ENCODE measurements around the gene TNS1.

TNS1 gene

DNA sequence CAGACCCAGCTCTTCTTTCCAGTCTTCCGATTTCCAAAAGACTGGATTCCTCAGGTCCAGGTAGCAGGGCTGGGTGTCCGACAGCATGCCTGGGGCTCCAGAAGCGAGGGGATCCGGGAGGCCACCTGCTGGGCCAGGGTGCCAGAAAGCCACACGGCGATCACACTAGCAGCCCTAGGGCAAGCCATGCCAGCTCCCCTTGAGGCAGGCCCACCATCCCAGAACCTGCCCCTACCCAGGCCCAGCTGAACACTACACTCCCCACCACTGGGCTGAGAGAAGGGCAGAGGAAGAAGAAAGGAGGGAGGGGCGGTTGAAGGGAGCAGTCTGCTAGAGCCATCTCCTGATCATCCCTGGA, 163.1 kb downstream of the TNS1 start:
- Histone ChIP-seq H3K79me2 (ENCODE audit: insufficient read depth, low read depth) (no peaks in the 10 kb centered on the region), H4K20me1 (ENCODE audit: insufficient read depth) (no peaks in the 10 kb centered on the region), H3K9ac (no peak overlapping the region), H3K27ac (no peak overlapping the region), H3K4me1 (ENCODE audit: low read depth, poor library complexity, severe bottlenecking) (no peaks in the 10 kb centered on the region), H3K4me3 (IDR thresholded peaks at IDR 0.05; ENCODE audit: insufficient read depth, low read depth, low read length) (no peak overlapping the region), H2AFZ (ENCODE audit: low read depth) (no peak overlapping the region), H3K4me2 (no peak overlapping the region), H3K36me3 (ENCODE audit: insufficient read depth) (no peaks in the 10 kb centered on the region), H3K27me3 (ENCODE audit: insufficient read depth, low read depth) (no peaks in the 10 kb centered on the region)
- TF ChIP-seq, protein P1, sequence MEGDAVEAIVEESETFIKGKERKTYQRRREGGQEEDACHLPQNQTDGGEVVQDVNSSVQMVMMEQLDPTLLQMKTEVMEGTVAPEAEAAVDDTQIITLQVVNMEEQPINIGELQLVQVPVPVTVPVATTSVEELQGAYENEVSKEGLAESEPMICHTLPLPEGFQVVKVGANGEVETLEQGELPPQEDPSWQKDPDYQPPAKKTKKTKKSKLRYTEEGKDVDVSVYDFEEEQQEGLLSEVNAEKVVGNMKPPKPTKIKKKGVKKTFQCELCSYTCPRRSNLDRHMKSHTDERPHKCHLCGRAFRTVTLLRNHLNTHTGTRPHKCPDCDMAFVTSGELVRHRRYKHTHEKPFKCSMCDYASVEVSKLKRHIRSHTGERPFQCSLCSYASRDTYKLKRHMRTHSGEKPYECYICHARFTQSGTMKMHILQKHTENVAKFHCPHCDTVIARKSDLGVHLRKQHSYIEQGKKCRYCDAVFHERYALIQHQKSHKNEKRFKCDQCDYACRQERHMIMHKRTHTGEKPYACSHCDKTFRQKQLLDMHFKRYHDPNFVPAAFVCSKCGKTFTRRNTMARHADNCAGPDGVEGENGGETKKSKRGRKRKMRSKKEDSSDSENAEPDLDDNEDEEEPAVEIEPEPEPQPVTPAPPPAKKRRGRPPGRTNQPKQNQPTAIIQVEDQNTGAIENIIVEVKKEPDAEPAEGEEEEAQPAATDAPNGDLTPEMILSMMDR (conservative IDR thresholded peaks at IDR 0.05; ENCODE audit: low read depth, low read length) = no peak

DNA sequence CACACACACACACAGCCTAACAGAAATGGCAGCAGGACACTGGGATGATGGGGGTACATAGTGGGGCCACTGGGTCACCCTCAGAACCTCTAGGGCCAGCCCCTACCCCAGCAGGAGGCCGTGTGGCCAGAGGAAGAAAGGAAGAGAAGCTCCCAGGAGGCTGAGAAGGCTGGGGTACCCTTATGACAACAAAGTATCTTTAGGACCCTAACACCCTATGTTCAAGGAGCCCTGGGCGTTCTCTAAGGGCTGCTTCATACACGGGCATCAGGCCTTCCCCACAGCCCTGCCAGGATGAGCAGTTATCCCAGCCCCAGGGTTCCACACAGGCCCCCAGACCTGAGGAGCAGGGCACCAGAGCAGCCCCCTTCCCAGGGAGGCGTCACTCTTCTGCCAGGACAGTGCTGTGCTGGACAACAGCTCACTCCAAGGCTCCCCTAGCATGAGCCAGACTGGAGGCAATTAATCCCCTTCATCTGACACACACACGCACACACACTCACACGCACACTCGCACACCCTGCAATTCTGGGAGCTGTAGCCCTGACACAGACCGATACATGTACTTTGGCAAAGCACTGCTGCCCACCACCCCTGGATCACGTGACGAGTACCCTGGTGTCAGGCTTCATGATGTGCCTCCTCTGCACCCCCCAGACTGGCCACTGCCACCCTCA, 163.6 kb downstream of the TNS1 start:
- Histone ChIP-seq H2AFZ (ENCODE audit: low read depth) (no peak overlapping the region), H3K9ac (no peak overlapping the region), H3K27me3 (ENCODE audit: insufficient read depth, low read depth) (no peaks in the 10 kb centered on the region), H3K4me1 (ENCODE audit: low read depth, poor library complexity, severe bottlenecking) (no peaks in the 10 kb centered on the region), H3K27ac (no peak overlapping the region), H3K79me2 (ENCODE audit: insufficient read depth, low read depth) (no peaks in the 10 kb centered on the region), H3K36me3 (ENCODE audit: insufficient read depth) (no peaks in the 10 kb centered on the region), H3K4me2 (no peak overlapping the region), H3K4me3 (IDR thresholded peaks at IDR 0.05; ENCODE audit: insufficient read depth, low read depth, low read length) (no peak overlapping the region), H4K20me1 (ENCODE audit: insufficient read depth) (no peaks in the 10 kb centered on the region)
- TF ChIP-seq, protein P1 (conservative IDR thresholded peaks at IDR 0.05; ENCODE audit: low read depth, low read length) = no peak

DNA sequence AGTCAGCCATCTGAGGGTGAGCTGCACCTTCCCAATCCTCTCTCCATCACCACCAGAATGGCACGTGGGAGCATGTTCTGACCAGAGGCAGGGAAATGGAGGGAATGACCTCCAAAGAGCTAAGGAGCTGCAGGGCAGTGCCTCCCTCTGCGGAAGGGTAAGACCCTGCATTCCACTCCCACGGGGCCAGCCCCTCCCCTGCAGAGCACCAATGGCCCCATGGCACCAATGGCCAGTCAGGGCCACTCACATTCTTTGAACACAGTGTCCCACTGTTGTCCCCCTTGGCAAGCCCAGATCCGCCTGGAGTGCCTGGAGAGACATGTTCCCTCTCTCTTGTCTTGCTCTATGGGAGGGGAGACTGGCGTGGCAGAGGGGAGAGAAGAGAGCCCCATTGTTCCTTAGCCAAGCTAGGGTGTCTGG, 164.4 kb downstream of the TNS1 start:
- H2AFZ ChIP-seq (ENCODE audit: low read depth) = no peak overlapping the region
- no peaks in the 10 kb centered on the region for H3K27me3 ChIP-seq (ENCODE audit: insufficient read depth, low read depth)
- no peaks in the 10 kb centered on the region for H4K20me1 ChIP-seq (ENCODE audit: insufficient read depth)
- no peak overlapping the region for H3K4me2 ChIP-seq
- H3K4me3 ChIP-seq (IDR thresholded peaks at IDR 0.05; ENCODE audit: insufficient read depth, low read depth, low read length) = no peak overlapping the region
- H3K9ac ChIP-seq = no peak overlapping the region
- TF ChIP-seq, protein P1 (conservative IDR thresholded peaks at IDR 0.05; ENCODE audit: low read depth, low read length) = no peak
- H3K36me3 ChIP-seq (ENCODE audit: insufficient read depth) = no peaks in the 10 kb centered on the region
- no peaks in the 10 kb centered on the region for H3K4me1 ChIP-seq (ENCODE audit: low read depth, poor library complexity, severe bottlenecking)
- H3K27ac ChIP-seq = no peak overlapping the region
- H3K79me2 ChIP-seq (ENCODE audit: insufficient read depth, low read depth) = no peaks in the 10 kb centered on the region

DNA sequence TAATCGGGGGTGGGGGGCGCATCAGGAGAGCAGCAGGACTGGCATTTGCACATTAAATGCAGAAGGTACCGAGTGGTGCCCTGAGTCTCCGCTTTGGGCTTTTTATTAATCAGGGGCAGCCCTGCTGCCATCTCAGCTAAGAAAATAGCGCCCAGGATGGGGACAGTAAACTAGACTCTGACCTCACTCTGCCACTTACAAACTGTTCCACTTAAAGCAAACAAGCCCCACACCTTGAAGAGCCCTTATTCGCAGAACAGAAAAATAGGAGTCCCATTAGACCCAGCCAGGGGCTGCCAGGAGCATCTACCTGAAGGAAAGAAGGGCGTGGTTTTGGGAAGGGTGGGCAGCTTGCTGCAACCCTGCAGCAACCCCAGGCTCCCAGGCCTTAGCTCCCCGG, 165.3 kb downstream of the TNS1 start:
- no peak overlapping the region for H3K9ac ChIP-seq
- TF ChIP-seq, protein P1 (conservative IDR thresholded peaks at IDR 0.05; ENCODE audit: low read depth, low read length) = no peak

More for the DNA sequence above, 165.3 kb downstream of the TNS1 start:
- H4K20me1 ChIP-seq (ENCODE audit: insufficient read depth) = no peaks in the 10 kb centered on the region
- H3K27ac ChIP-seq = no peak overlapping the region
- no peaks in the 10 kb centered on the region for H3K27me3 ChIP-seq (ENCODE audit: insufficient read depth, low read depth)
- no peak overlapping the region for H2AFZ ChIP-seq (ENCODE audit: low read depth)
- no peak overlapping the region for H3K4me2 ChIP-seq
- H3K4me3 ChIP-seq (IDR thresholded peaks at IDR 0.05; ENCODE audit: insufficient read depth, low read depth, low read length) = no peak overlapping the region
- H3K79me2 ChIP-seq (ENCODE audit: insufficient read depth, low read depth) = no peaks in the 10 kb centered on the region
- no peaks in the 10 kb centered on the region for H3K36me3 ChIP-seq (ENCODE audit: insufficient read depth)
- H3K4me1 ChIP-seq (ENCODE audit: low read depth, poor library complexity, severe bottlenecking) = no peaks in the 10 kb centered on the region

Data from KMS-11 (cell line).